Lower lobe of right lung (tissue), 2 donors: ENCODE measurements around the gene MAGEB3. TPM values are rescaled to one million over a fixed set of nuclear protein-coding genes. Genes with fewer than 3 reads are reported as not detected.
"Not testable (repeated sequence)": the region's sequence is repeated elsewhere in the genome, so short reads cannot be mapped to it uniquely, and the experiment has no call there.

Source experiments
- ATAC-seq, 2 donors: fragments of 200-7000 bp; cut with Tn5 transposase; one replicate each; pipeline ENCODE4 v1.9.1; 2020 to 2022; ENCODE audit warnings: mild to moderate bottlenecking in 2 of 2, moderate library complexity in 2 of 2
- DNase-seq: peaks from one replicate; pipeline ENCODE4 v3.0.0-alpha.2; 2020
- H3K27ac ChIP-seq: fragments of 200-600 bp; one replicate; pipeline ENCODE4 v1.8.0; 2022
- H3K27me3 ChIP-seq: fragments of 200-600 bp; one replicate; pipeline ENCODE4 v1.8.0; 2022; ENCODE audit warnings: low read depth
- H3K36me3 ChIP-seq: fragments of 200-600 bp; one replicate; pipeline ENCODE4 v1.8.0; 2022; ENCODE audit warnings: mild to moderate bottlenecking
- H3K4me1 ChIP-seq: fragments of 200-600 bp; one replicate; pipeline ENCODE4 v1.8.0; 2022
- H3K4me3 ChIP-seq: fragments of 200-600 bp; one replicate; pipeline ENCODE4 v1.8.0; 2022; ENCODE audit warnings: mild to moderate bottlenecking
- H3K9me3 ChIP-seq: fragments of 200-600 bp; one replicate; pipeline ENCODE4 v1.8.0; 2022
- CTCF ChIP-seq: fragments of 200-600 bp; IDR thresholded peaks from one replicate; pipeline ENCODE4 v1.8.0; 2022; ENCODE audit warnings: antibody characterized with exemption, mild to moderate bottlenecking
- intact Hi-C: fragments of 100-400 bp; cut with DNase I; formaldehyde crosslinking; loops from one replicate; pipeline ENCODE4 v1.11.0; 2022
- long read RNA-seq: library from polyadenylated mRNA; unstranded; transcript quantifications from one replicate; pipeline ENCODE4 v2.0.0, GENCODE V29; 2021
- total RNA-seq: library from RNA; stranded (reverse); fragmentation: NEBNext Ultra II Directional; extraction: Animal tissue kit (Norgen Biotek cat#: 25700); gene quantifications from one replicate; pipeline ENCODE4 v1.2.1, GENCODE V29; 2021
- donor health status: DM: no; HTN: yes; CAD: no; lungs with severe emphysema.

The MAGEB3 gene
- total RNA-seq, result not detected
- long read RNA-seq, result 0 reads

- no peaks in the 10 kb centered on the region for H3K4me1 ChIP-seq
- intact Hi-C loops, result no loop called here
- H3K9me3 ChIP-seq, result no peaks in the 10 kb centered on the region
- H3K4me3 ChIP-seq, result no peak within 1 kb of the TSS
- TF ChIP-seq CTCF, result no peak
- ATAC-seq (no peak), DNase-seq (no peak)
- no peak within 1 kb of the TSS for H3K27ac ChIP-seq
- H3K36me3 ChIP-seq, result no peaks in the 10 kb centered on the region
- H3K27me3 ChIP-seq, result no peaks in the 10 kb centered on the region
Measured at GRCh38 chrX:30230395-30230794, at the start of gene MAGEB3. Gene MAGEB3 (plus strand): TSS chrX:30230657. CDS start chrX:30235925, 5,268 bp downstream.

GRCh38 chrX:30181353-30181752 lies 49.1 kb upstream of the MAGEB3 start:
- Histone ChIP-seq H3K4me3 (no peak overlapping the region), H3K36me3 (no peaks in the 10 kb centered on the region), H3K27me3 (no peaks in the 10 kb centered on the region), H3K27ac (no peak overlapping the region), H3K9me3 (no peaks in the 10 kb centered on the region), H3K4me1 (no peaks in the 10 kb centered on the region)
- ATAC-seq (no peak), DNase-seq (no peak)
- intact Hi-C loops, result no loop called here
- TF ChIP-seq CTCF, result no peak

- ATAC-seq, result no peak
- Histone ChIP-seq H3K4me3 (no peak overlapping the region), H3K27ac (no peak overlapping the region), H3K4me1 (no peaks in the 10 kb centered on the region), H3K27me3 (no peaks in the 10 kb centered on the region), H3K36me3 (no peaks in the 10 kb centered on the region), H3K9me3 (no peaks in the 10 kb centered on the region)
- no peak for TF ChIP-seq CTCF
- intact Hi-C loops, result no loop called here
- DNase-seq, result no peak
Measured at GRCh38 chrX:30183554-30183953, 46.9 kb upstream of the MAGEB3 start.

GRCh38 chrX:30190426-30190825 lies 40.0 kb upstream of the MAGEB3 start:
- Histone ChIP-seq H3K27me3 (no peaks in the 10 kb centered on the region), H3K4me3 (no peak overlapping the region)
- TF ChIP-seq CTCF, result no peak

DNA sequence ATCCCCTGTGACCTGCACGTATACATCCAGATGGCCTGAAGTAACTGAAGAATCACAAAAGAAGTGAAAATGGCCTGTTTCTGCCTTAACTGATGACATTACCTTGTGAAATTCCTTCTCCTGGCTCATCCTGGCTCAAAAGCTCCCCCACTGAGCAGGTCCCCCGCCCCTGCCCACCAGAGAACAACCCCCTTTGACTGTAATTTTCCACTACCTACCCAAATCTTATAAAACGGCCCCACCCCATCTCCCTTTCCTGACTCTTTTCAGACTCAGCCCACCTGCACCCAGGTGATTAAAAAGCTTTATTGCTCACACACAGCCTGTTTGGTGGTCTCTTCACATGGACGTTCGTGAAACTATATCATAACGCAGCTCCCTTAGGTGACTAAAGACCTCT lies 36.5 kb upstream of the MAGEB3 start:
- ATAC-seq, H3K27me3 ChIP-seq, H3K36me3 ChIP-seq, DNase-seq, intact Hi-C loops, H3K9me3 ChIP-seq, H3K27ac ChIP-seq, H3K4me3 ChIP-seq, H3K4me1 ChIP-seq: not testable (repeated sequence)

More at GRCh38 chrX:30190426-30190825, 40.0 kb upstream of the MAGEB3 start:
- intact Hi-C loops, result no loop called here
- no peaks in the 10 kb centered on the region for H3K4me1 ChIP-seq
- DNase-seq (no peak), ATAC-seq (no peak)
- H3K36me3 ChIP-seq, result no peaks in the 10 kb centered on the region
- no peak overlapping the region for H3K27ac ChIP-seq
- H3K9me3 ChIP-seq, result no peaks in the 10 kb centered on the region

DNA sequence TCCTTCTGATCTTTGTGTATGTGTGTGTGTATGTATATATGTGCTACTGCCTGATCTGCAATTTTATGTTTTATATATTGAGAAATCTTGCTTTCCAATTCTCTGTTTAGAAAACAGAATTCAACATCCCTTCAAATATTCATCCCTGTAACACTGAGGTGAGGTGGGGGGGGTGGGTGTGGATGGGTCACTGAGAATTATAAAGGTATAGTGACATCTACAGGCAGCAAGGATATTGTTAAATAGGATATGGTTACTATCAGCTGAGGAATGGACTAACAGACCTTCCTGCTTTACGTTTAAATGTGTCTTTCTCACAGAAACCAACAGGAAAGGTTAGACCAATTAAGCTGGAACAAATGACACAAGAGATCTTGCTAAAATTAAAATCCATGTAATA lies 34.1 kb upstream of the MAGEB3 start:
- H3K27me3 ChIP-seq, result no peaks in the 10 kb centered on the region
- H3K9me3 ChIP-seq, result no peaks in the 10 kb centered on the region
- H3K27ac ChIP-seq, result no peak overlapping the region
- ATAC-seq, result no peak
- H3K36me3 ChIP-seq, result no peaks in the 10 kb centered on the region
- no peak for TF ChIP-seq CTCF
- no peak overlapping the region for H3K4me3 ChIP-seq
- intact Hi-C loops, result no loop called here
- no peaks in the 10 kb centered on the region for H3K4me1 ChIP-seq
- no peak for DNase-seq
